Measurements from ENCODE around the gene AGAP1.

- TF ChIP-seq CTCF (IDR thresholded peaks at IDR 0.05) = no peak
- TF ChIP-seq EZH2phosphoT487 (IDR thresholded peaks at IDR 0.05) = no peak
Observed at GRCh38 chr2:236120829-236121228, 627.0 kb downstream of the AGAP1 start.

Measured in neural progenitor cell (in vitro differentiated cells).